K562 (cell line): Measurements from ENCODE around the gene SOX6. TPM values are rescaled to one million over a fixed set of nuclear protein-coding genes. Genes with fewer than 3 reads are reported as not detected.

ENCODE experiments used
- ATAC-seq: fragments of 200-7000 bp; cut with Tn5 transposase; 3 replicates; pipeline ENCODE4 v1.9.1; 2020; ENCODE audit warnings: moderate library complexity
- BruUV-seq: library from RNA; stranded (reverse); fragments of 400-500 nt; replicated peaks from 2 replicates; lab custom pipeline; 2021; lab: Mats Ljungman, UMichigan
- CTCF ChIA-PET: fragments of 300-600 bp; formaldehyde crosslinking; extraction: SDS; loops from one replicate; lab custom pipeline; 2021; ENCODE audit warnings: low intra/inter-chr PET ratio; lab: Yijun Ruan, JAX
- POLR2A ChIA-PET: fragments of 300-600, 350-650 bp; sonication (Branson Sonifier 250); formaldehyde crosslinking; extraction: SDS; loops from one replicate; lab custom pipeline; 2021; ENCODE audit warnings: antibody characterized with exemption, inconsistent platforms; lab: Yijun Ruan, JAX
- DNase-seq, 4 experiments: peaks; one replicate each; pipeline versions ENCODE4 v3.0.0 to v3.0.0-alpha.2; 2011 to 2018; ENCODE audit warnings: low spot score in 3 of 4, mixed read lengths in 3 of 4; ENCODE audit errors: extremely low read depth in 1 of 4
- FAIRE-seq: peaks from 2 replicates; lab custom pipeline; 2011; peaks lifted over from hg19 to GRCh38; lab: Jason Lieb, UNC
- H2AFZ ChIP-seq: 2 replicates; pipeline ENCODE4 v1.6.0; 2011; ENCODE audit warnings: low read depth, low read length, control low read depth, inconsistent platforms
- H3K27ac ChIP-seq: fragments of 200-600 bp; 3 replicates; pipeline ENCODE4 v1.8.0; 2011; ENCODE audit warnings: low read depth, mild to moderate bottlenecking, control low read depth, inconsistent platforms, low read length, moderate library complexity, mixed read lengths; ENCODE audit errors: extremely low read depth
- H3K27me3 ChIP-seq, 2 experiments: fragments of 300-600 bp in 1 of 2; 2 replicates in 1 of 2; 3 replicates in 1 of 2; pipeline versions ENCODE4 v1.6.0 to v1.8.0; 2011; ENCODE audit warnings: inconsistent platforms in 2 of 2, low read length in 2 of 2, mild to moderate bottlenecking in 1 of 2, mixed read lengths in 1 of 2, moderate library complexity in 1 of 2; ENCODE audit not compliant: control insufficient read depth in 2 of 2, insufficient read depth in 2 of 2
- H3K36me3 ChIP-seq: fragments of 300-600 bp; 3 replicates; pipeline ENCODE4 v1.8.0; 2011; ENCODE audit warnings: mild to moderate bottlenecking, low read length, inconsistent platforms; ENCODE audit not compliant: control insufficient read depth, insufficient read depth
- H3K4me1 ChIP-seq, 2 experiments: fragments of 200-600 bp in 1 of 2; replicated peaks in 1 of 2; 2 replicates in 1 of 2; 3 replicates in 1 of 2; pipeline versions ENCODE4 v1.5.1 to v1.8.0; 2011; ENCODE audit warnings: inconsistent platforms in 2 of 2, low read length in 2 of 2, mild to moderate bottlenecking in 1 of 2, mixed read lengths in 1 of 2, moderate library complexity in 1 of 2; ENCODE audit not compliant: control insufficient read depth in 2 of 2, insufficient read depth in 2 of 2
- H3K4me2 ChIP-seq: 2 replicates; pipeline ENCODE4 v1.6.1; 2011; ENCODE audit warnings: low read length, control low read depth, inconsistent platforms, mixed read lengths; ENCODE audit not compliant: insufficient read depth
- H3K4me3 ChIP-seq: fragments of 200-600 bp; sonication (generic), shearing (Covaris generic); 2 replicates; pipeline ENCODE4 v1.5.1; 2016; ENCODE audit warnings: control low read depth, inconsistent platforms
- H3K79me2 ChIP-seq: fragments of 200-600 bp; 3 replicates; pipeline ENCODE4 v1.8.0; 2011; ENCODE audit warnings: low read length, inconsistent platforms; ENCODE audit not compliant: control insufficient read depth, insufficient read depth
- H3K9ac ChIP-seq, 2 experiments: 2 replicates each; pipeline versions ENCODE4 v1.6.0 to v1.6.1; 2011; ENCODE audit warnings: low read depth in 2 of 2, low read length in 2 of 2, control low read depth in 1 of 2, inconsistent platforms in 1 of 2, mild to moderate bottlenecking in 1 of 2, mixed read lengths in 1 of 2; ENCODE audit not compliant: insufficient read depth in 1 of 2
- H3K9me1 ChIP-seq: one replicate; pipeline ENCODE4 v1.6.0; 2011; ENCODE audit warnings: inconsistent platforms, mild to moderate bottlenecking, low read length, moderate library complexity; ENCODE audit not compliant: control insufficient read depth, insufficient read depth
- H3K9me3 ChIP-seq: replicated peaks from 2 replicates; pipeline ENCODE4 v1.5.1; 2011; ENCODE audit warnings: low read depth, low read length, inconsistent platforms; ENCODE audit not compliant: control insufficient read depth, insufficient read depth
- H4K20me1 ChIP-seq: replicated peaks from 2 replicates; pipeline ENCODE4 v1.6.1; 2011; ENCODE audit warnings: low read length, inconsistent platforms, mixed read lengths; ENCODE audit not compliant: control insufficient read depth, insufficient read depth
- CHD2 ChIP-seq: IDR thresholded peaks from 2 replicates; pipeline ENCODE4 v1.6.1; 2011; ENCODE audit warnings: low read depth, low read length
- EGR1 ChIP-seq: fragments of 450-650 bp; conservative IDR thresholded peaks from 2 replicates; pipeline ENCODE4 v1.6.1; 2017; ENCODE audit warnings: mild to moderate bottlenecking
- HDAC6 ChIP-seq: IDR thresholded peaks from 2 replicates; pipeline ENCODE4 v1.6.1; 2012; ENCODE audit warnings: low read depth, mild to moderate bottlenecking, control low read depth, inconsistent platforms, low read length, moderate library complexity
- JUNB ChIP-seq: fragments of 450-650 bp; formaldehyde crosslinking; conservative IDR thresholded peaks from 2 replicates; pipeline ENCODE4 v1.4.0; 2020; ENCODE audit warnings: mild to moderate bottlenecking
- MCM3 ChIP-seq: fragments of 450-650 bp; IDR thresholded peaks from 2 replicates; pipeline ENCODE4 v1.6.1; 2016
- MED1 ChIP-seq: sonication (generic); formaldehyde crosslinking; IDR thresholded peaks from 2 replicates; pipeline ENCODE4 v1.8.1; 2023; ENCODE audit warnings: missing genetic modification reagents, borderline replicate concordance
- NFE2L1 ChIP-seq: fragments of 450-650 bp; IDR thresholded peaks from 2 replicates; pipeline ENCODE4 v1.6.1; 2016; ENCODE audit warnings: missing genetic modification characterization, low read depth, mild to moderate bottlenecking, missing compliant biosample characterization, moderate library complexity, borderline replicate concordance
- PRPF4 ChIP-seq: fragments of 200-400 bp; formaldehyde crosslinking; IDR thresholded peaks from one replicate; pipeline ENCODE4 v1.6.1; 2017; ENCODE audit warnings: low read length, low read depth, mild to moderate bottlenecking; ENCODE audit not compliant: insufficient read depth, poor library complexity, severe bottlenecking
- SIRT6 ChIP-seq: IDR thresholded peaks from one replicate; pipeline ENCODE4 v1.6.1; 2012; ENCODE audit warnings: low read depth, mild to moderate bottlenecking, control low read depth, inconsistent platforms, low read length, moderate library complexity
- SNRNP70 ChIP-seq: fragments of 200-400 bp; formaldehyde crosslinking; optimal IDR thresholded peaks from 2 replicates; pipeline ENCODE3; 2017; ENCODE audit warnings: low read depth, low read length
- SRSF3 ChIP-seq: fragments of 200-400 bp; formaldehyde crosslinking; IDR thresholded peaks from 2 replicates; pipeline ENCODE4 v1.6.1; 2016; ENCODE audit warnings: mild to moderate bottlenecking, low read length, moderate library complexity; ENCODE audit not compliant: insufficient read depth
- TFAM ChIP-seq: fragments of 250-450 bp; sonication (Bioruptor Pico); conservative IDR thresholded peaks from 2 replicates; pipeline ENCODE4 v1.5.0; 2021; ENCODE audit warnings: mild to moderate bottlenecking, moderate library complexity
- ZNF24 ChIP-seq: fragments of 450-650 bp; IDR thresholded peaks from 2 replicates; pipeline ENCODE4 v1.6.1; 2016
- ZNF644 ChIP-seq: fragments of 200-800 bp; sonication (Bioruptor generic); IDR thresholded peaks from 2 replicates; pipeline ENCODE4 v1.6.1; 2016; ENCODE audit warnings: low read depth, missing genetic modification characterization, missing compliant biosample characterization
- WGBS: fragments of 100-300 bp; shearing (Covaris generic); methylation state at CpG from one replicate; pipeline ENCODE4 v1.1.6; 2016; ENCODE audit warnings: low coverage, mixed read lengths; ENCODE audit not compliant: insufficient coverage; ENCODE audit errors: missing lambda C conversion rate; 5-methylcytosine and 5-hydroxymethylcytosine counted together
- in situ Hi-C: fragments of 300-500 bp; cut with MboI; formaldehyde crosslinking; loops from 4 replicates; pipeline ENCODE4 v1.15.0; 2018; ENCODE audit warnings: inconsistent platforms, mixed read lengths
- intact Hi-C: fragments of 100-400 bp; cut with micrococcal nuclease; formaldehyde crosslinking; loops from 2 replicates; pipeline ENCODE4 v1.14.2; 2022
- polyA plus RNA-seq, 8 experiments: library from polyadenylated mRNA; depleted of rRNA in 4 of 8; stranded (reverse) in 5 of 8; unstranded in 3 of 8; fragments of >200 nt; fragmentation: Nextera tagmentation in 2 of 8; fragmentation: Illumina TruSeq in 1 of 8; extraction: Ambion mirVana in 2 of 8; extraction: Trizol in 1 of 8; gene quantifications; 2 replicates each; pipeline versions ENCODE4 v1.2.1 to v1.2.3, GENCODE V29; 2011 to 2014; ENCODE audit warnings: inconsistent platforms in 1 of 8, missing spikeins in 1 of 8
- total RNA-seq, 7 experiments: library from RNA; depleted of rRNA in 6 of 7; stranded (reverse); fragments of >200 nt in 6 of 7; fragmentation: Illumina TruSeq in 2 of 7; extraction: Trizol in 2 of 7; gene quantifications; 2 replicates each; pipeline versions ENCODE4 v1.2.1 to v1.2.3, GENCODE V29; 2011 to 2021; ENCODE audit warnings: low replicate concordance in 1 of 7
- TF ChIP-seq, protein P1 (sequence below): IDR thresholded peaks from 2 replicates; pipeline ENCODE4 v1.6.1; 2012; ENCODE audit warnings: low read depth, low read length, improper control_type of control experiment, borderline replicate concordance

Gene SOX6
- total and polyA plus RNA-seq, 9 of the 15 experiments (the other 6 are each of a cell fraction or from before 2014, with no cell fraction given), result 0.89 to 8.7 (median 5.7) TPM

DNA sequence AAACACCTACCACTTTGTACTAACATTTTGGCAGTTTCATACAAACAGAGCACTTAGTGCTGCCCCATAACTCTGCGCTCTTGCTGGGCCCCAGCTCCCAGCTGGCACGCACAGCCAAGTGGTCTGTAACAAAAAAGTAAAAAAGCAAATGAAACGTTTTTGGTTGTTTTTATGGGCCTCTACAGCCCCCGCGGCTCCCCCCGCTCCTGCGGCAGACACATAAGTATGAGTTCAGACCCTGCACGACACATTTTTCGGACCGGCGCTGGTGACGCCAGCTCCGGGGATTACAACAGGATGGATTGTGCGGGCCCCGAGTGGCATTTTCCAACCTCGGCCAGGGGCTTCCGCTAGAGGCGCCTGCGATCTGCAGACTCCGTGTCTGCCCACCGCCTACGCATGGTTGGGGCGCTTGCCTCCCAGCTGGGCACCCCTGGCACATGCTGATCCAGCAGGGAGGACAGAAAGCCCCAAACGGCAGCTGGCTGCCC is 418.2 kb downstream of the SOX6 start:
- ATAC-seq (no peak), DNase-seq (no peak), FAIRE-seq (no peak)
- intact Hi-C loops, result no loop called here
- no peak overlapping the region for H3K4me2 ChIP-seq
- H4K20me1 ChIP-seq, result no peaks in the 10 kb centered on the region
- CTCF ChIA-PET, result no interaction called here
- H3K27ac ChIP-seq, result no peak overlapping the region
- H3K4me1 ChIP-seq, result peaks cover 0 to 14% of the 10 kb centered on the region in 2 experiments; a peak in 3 of 5 replicates
- POLR2A ChIA-PET, result no interaction called here
- no peaks in the 10 kb centered on the region for H3K9me3 ChIP-seq
- H2AFZ ChIP-seq, result no peak overlapping the region
- TF ChIP-seq, protein P1, sequence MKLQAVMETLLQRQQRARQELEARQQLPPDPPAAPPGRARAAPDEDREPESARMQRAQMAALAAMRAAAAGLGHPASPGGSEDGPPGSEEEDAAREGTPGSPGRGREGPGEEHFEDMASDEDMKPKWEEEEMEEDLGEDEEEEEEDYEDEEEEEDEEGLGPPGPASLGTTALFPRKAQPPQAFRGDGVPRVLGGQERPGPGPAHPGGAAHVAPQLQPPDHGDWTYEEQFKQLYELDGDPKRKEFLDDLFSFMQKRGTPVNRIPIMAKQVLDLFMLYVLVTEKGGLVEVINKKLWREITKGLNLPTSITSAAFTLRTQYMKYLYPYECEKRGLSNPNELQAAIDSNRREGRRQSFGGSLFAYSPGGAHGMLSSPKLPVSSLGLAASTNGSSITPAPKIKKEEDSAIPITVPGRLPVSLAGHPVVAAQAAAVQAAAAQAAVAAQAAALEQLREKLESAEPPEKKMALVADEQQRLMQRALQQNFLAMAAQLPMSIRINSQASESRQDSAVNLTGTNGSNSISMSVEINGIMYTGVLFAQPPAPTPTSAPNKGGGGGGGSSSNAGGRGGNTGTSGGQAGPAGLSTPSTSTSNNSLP, result no peak
- TF ChIP-seq HDAC6 (no peak), EGR1 (no peak), ZNF644 (tag) (no peak), SNRNP70 (no peak), MCM3 (no peak), SIRT6 (no peak), NFE2L1 (tag) (no peak), MED1 (CRISPR knock-in tag) (no peak), JUNB (CRISPR knock-in tag) (no peak), ZNF24 (no peak), CHD2 (no peak), TFAM (CRISPR knock-in tag) (no peak), PRPF4 (no peak), SRSF3 (no peak)
- H3K79me2 ChIP-seq, result no peaks in the 10 kb centered on the region
- WGBS, result 59% methylated on average over 24 of the region's 24 CpGs
- no peaks in the 10 kb centered on the region for H3K36me3 ChIP-seq
- no peak overlapping the region for H3K9ac ChIP-seq
- no peaks in the 10 kb centered on the region for H3K9me1 ChIP-seq
- in situ Hi-C loops, result no loop called here
- no TSS peak for BruUV-seq
- H3K27me3 ChIP-seq, result peaks cover 6 to 34% of the 10 kb centered on the region in 2 experiments; a peak in 4 of 5 replicates
- no peak overlapping the region for H3K4me3 ChIP-seq
